Kidney capillary endothelial cell (primary cell): ENCODE measurements around the gene HNF1B.
A peak's percentile ranks its signal among the peaks of the same experiment; 100 is the strongest.
"Not testable (repeated sequence)": the region's sequence is repeated elsewhere in the genome, so short reads cannot be mapped to it uniquely, and the experiment has no call there.

Experiments
- DNase-seq: peaks from one replicate; pipeline ENCODE4 v3.0.0-alpha.2; 2018; ENCODE audit warnings: low spot score

The HNF1B gene

DNA sequence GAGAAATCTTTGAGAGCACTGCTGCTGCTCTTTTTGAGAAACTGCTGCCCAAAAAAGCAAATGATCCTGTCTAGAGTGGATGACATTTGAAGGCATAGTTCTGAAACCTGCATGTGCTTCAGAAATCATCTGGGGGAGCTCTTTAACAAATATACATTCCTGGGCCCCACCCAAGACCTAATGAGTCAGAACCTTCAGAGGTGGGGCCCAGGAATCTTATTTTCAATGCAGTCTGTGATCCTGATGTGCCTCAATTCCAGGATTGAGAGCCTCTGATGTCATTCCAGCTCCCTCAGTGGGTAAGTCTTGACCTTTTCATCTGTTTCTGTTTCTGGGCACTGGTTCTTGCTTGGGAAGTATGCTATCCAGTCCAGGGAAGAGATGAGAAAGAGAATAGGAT, 42.3 kb downstream of the HNF1B start:
- no peak for DNase-seq

DNA sequence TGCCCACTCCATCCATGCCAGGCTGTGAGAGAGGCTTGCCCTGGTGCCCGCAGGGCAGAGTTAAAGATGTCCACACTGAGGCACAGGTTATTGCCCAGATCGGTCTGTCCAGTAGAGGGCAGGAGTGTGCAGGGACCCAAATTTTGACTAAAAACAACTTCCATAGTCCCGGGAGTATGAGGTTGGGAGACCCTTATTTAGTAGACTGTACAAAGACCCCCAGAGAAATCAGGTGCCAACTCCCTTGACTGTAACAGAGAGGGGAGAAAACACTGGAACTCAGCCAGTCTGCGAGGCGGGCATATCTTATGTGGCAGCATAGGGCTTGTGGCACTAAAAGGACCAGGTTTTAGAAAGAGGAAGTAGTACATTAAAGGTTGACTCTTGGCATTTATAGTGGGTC, 43.4 kb downstream of the HNF1B start:
- peak; percentile 21 for DNase-seq

DNA sequence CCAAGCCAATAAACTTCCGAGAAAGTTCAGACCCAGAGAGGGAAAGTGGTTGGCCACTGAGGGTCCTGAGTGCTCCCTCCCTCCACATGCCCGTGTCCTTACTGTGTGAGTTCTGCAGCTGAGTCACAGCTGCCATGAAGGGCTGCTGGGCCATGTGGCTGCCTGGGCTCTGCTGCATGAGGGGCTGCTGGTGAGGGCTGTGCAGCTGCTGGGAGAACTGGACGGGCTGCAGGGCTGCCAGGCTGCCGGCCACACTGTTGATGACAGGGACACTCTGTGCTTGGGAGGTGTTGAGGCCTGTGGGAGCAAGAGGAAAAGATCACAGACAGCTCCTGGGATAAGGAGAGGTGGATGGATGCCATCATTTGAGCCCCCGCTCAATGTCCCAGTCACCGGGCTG, 44.0 kb downstream of the HNF1B start:
- no peak for DNase-seq

DNA sequence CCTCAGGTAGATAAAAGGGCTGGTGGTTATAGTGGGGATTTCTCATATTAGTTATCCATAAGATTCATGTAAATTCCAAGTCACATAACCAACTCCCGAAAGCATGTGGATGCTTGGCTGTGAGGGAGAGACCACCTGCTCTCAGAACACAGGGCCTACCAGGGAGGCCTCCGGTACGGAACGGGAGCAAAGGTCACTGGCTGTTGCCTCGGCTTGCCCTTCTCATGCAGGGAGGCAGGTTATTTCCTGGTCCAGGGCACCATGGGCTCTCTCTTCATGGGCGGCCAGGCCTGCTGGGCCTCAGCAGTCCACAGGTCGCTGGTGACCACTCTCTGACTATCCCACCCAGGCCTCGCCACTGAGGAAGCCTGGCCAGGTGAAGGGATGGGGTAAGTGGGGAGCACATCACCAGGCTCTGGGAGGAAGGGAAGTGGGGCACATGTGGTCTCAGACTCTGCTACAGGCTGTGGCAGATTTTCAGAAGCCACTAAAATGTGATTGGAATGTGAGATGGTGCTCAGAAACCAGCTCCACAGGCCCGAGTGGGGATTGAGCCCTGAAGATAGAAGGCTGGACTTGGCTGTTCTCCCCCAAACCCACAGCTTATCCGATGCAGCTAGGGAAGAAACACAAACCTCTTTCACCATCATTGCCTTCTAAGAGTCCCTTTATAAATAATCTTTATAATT, 45.4 kb downstream of the HNF1B start:
- no peak for DNase-seq

DNA sequence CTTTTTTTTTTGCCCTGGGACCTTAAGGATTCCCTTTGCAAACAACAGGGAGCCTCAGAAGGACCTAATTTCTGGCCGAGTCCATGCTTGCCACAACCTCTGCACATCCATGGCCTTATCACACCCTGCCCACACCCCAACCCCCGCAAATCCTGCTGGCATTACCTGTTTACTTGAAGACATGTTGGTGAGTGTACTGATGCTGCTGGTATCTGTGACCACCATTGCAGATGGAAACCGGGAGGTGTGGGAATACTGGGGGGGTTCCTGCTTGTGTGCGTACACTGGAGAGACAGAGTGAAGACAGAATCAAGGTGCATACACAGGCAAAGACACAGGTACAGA, 46.0 kb downstream of the HNF1B start:
- DNase-seq = no peak

DNA sequence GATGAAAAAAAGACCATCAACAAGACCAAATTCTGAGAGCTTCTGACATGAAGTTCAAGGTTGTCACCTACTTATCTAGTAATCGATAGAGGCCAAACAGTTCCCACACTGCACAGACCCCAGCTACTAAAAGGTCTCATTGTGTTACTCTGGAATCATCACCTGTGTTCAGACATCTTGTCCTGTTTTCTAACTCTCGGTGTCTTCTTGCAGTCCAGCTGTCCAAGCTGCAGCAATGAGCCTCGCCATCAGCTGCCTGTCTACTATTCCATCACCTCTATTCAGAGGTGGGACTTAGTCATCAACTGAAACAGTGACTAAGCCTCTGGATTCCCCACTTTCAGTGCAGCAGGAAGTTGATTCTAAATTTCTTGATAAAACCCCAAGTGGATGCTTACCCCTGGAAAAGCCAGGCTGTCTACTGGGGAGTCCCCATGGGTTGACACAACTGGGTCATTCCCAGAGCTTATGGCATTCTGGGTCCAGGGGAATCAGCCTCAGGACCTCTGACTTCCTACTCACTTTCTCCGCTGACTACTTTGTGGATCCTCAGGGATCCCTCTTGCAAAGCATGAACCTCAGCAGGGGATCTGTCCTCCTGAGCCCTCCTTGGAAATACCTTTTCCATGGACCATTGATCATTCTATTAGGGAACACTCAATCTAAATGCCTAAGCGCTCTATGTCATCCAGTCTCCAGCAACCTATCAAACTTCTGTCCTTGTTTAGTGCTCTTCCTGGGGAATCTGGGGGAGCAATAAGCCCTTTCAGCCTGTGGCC, 46.5 kb downstream of the HNF1B start:
- DNase-seq = no peak

DNA sequence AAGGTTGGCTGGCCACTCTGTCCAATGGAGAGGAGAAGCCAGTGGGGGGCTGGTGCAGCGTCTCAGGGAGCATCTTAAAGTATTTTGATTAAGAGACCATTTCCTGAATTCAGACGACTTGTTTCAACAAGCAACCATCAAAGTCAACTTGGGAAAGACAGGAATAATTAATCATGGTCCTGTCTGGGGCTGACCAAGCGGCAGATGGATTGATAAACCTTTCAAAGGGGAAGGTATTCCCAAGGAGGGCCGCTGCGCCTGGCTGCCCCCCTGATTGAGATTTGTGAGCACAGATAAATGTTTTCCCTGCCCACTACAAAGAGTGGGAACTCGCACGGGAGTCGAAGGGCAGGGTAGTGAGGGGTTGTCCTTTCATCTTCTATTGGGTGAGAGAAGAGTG, 47.5 kb downstream of the HNF1B start:
- DNase-seq = no peak

DNA sequence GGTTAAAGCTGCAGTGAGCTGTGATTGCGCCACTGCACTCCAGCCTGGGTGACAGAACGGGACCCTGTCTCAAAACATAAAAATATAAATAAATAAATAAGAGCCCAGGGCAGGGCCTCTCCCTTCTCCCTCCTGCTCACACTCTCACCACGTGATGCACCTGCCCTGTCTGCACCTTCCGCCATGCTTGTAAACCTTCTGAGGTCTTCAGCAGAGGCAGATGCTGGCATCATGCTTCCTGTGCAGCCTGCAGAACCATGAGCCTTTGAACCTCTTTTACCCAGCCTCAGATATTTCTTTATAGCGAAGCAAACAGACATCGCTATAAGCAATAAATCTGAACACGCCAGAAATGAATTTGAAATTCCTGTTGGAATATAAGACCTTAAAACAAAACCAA, 48.5 kb downstream of the HNF1B start:
- DNase-seq = no peak

DNA sequence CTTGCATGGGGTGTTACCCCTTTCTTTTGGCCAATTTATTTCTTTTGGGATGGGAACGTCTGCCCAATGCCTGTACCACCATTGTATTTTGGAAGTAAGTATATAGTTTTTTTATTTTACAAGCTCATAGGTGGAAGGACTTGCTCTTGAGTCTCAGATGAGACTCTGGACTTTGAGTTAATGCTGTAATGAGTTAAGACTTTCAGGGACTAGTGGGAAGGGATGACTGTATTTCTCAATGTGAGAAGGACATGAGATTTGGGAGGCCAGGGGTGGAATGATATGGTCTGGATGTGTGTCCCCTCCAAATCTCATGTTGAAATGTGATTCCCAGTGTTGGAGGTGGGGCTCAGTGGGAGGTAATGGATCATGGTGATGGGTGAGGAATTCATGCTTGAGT, 49.1 kb downstream of the HNF1B start:
- no peak for DNase-seq

DNA sequence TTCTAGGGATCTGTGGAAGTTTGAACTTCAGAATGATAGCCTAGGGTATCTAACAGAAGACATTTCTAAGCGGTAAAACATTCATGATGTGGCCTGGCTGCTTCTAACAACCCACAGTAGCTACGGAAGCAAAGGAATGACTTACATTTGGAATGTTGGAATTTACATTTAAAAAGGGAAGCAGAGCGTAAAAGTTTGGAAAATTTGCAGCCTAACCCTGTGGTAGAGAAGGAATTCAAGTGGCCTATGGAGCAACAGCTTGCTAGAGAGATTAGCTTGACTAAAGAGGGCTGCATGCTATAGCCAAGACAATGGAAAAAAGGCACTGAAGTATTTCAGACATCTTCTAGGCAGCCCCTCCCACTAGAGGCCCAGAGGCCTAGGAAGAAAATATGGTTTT, 50.1 kb downstream of the HNF1B start:
- DNase-seq = no peak

DNA sequence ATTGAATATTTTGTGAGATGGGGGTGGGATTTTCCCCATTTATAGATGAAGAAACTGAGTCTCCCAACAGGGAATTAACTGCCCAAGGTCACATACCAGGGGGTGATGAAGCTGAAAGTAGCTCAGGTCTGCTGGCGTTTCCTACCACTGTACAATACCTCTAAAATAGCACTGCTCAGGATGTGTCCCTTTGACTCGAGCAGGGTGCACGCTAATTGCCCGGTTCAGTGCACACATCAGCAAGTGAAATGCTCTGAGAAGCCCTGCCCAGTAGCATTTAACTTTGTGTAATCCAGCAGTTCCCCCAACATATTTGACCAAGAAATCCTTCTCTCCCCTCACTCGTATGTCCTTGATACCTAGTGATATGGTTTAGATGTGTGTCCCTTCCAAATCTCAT, 51.5 kb downstream of the HNF1B start:
- DNase-seq = no peak

DNA sequence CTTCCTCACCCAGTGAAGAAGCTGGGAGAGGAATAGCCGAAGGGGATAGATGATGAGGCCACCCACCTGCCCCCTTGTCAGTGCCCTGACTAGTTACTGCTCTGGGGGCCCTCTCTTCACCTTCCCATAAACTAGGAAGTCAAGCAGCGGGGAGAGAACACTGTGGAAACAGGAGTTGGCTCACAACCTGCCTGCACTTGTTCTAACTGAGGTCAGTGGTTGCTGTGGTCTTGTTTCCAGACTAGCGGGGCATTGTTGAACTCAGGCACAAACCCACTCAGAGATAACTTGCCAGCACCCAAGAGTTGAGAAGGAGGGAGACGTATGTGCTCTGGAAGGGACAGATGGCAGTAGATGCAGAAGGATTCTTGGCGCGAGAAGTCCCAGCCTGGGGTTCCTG, 53.1 kb downstream of the HNF1B start:
- no peak for DNase-seq

DNA sequence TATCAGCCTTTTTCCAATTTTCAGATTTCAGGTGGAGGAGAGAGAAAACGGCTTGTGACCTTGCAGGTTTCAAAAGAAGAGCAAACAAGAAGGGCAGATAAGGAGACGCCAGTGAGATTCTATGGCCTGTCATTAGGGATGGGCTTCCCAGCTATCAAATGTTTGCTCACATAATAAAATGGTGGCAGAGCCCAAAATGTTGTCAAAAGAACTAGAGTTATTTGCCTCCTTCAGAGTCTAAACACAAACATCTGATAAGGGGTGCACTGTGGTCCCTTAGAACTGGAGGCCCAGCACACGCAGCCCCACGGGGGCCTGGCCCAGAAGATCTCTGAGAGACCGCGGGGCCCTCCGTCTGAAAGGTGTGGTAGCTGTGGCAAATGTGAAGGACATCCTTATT, 55.5 kb downstream of the HNF1B start:
- no peak for DNase-seq

DNA sequence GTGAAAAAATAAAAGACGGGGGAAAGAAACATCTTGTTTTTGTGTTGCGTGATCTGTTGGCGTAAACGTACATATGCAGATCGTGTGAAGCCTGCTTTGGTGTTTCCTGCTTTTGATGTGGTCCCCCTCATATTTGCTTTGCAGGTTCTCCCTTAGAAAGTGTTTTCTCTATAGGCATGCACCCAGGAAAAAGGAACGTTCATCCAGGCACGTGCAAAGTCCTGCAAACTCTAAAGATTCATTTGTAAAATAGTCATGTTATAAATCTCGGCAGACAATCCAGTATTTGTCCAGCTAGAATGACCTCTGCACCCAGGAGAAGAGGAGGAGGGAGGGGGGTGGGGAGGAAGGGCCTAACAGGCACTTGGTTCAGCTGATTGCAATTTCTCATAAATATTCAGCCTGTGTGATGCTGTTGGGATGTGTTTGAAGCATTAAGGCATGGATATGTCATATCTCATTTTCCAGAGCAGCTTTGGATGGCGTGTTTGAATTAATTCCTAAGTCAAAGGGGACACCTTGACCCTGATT, 61.3 kb downstream of the HNF1B start:
- no peak for DNase-seq

DNA sequence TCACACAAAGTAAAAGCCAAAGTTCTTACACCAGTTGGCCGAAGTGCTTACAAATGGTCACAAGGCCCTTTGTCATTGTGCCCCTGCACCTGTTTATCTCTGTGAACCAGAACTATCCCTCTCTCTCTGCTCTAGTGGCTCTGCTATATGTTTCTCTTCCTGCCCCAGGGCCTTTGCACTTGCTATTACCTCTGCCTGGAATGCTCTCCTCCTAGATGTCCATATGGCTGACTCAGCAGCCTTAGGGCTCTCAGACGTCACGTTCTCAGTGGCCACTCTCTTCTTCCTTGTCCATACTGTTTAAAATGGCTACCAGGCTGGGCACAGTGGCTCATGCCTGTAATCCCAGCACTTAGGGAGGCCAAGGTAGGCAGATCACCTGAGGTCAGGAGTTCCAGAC, 62.9 kb downstream of the HNF1B start:
- no peak for DNase-seq

DNA sequence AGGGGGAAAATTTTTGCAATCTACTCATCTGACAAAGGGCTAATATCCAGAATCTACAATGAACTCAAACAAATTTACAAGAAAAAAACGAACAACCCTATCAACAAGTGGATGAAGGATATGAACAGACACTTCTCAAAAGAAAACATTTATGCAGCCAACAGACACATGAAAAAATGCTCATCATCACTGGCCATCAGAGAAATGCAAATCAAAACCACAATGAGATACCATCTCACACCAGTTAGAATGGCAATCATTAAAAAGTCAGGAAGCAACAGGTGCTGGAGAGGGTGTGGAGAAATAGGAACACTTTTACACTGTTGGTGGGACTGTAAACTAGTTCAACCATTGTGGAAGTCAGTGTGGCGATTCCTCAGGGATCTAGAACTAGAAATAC, 64.9 kb downstream of the HNF1B start:
- not testable (repeated sequence) for DNase-seq

DNA sequence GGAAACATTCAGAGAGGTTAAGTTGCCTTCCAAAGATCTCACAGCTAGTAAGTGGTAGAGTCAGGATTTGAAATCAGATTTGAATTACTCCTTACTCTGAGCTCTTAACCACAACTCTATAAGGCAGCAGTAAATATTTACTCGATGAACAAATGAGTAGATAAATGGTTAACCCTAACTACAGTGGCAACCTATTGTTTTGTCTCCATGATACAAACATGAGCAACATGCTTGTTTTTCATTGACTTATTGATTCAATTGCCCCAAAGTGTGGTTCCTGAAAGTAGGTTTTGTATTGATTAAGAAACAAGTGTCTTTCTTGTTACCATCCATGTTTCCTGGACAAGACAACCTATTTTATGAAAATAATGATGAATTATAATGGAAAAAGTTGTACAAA, 66.8 kb downstream of the HNF1B start:
- DNase-seq = no peak

DNA sequence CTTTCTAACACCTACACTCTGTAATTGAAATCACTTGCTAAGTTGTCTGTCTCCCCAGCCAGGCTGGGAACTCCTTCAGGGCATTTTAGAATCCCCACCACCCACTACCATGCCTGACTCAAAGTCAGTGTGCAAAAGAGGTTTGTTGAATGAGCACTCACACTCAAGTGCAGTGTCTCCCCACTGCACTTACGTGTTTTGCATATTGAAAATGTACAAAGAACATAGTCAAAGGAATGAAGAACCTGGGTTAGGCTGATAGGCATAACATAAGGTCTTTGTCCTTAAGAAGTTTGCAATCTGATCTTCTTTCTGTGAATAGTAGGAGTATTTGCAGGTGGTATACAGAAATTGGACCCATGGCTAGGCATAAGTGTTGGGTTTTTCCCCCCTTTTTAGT, 67.8 kb downstream of the HNF1B start:
- DNase-seq = no peak

DNA sequence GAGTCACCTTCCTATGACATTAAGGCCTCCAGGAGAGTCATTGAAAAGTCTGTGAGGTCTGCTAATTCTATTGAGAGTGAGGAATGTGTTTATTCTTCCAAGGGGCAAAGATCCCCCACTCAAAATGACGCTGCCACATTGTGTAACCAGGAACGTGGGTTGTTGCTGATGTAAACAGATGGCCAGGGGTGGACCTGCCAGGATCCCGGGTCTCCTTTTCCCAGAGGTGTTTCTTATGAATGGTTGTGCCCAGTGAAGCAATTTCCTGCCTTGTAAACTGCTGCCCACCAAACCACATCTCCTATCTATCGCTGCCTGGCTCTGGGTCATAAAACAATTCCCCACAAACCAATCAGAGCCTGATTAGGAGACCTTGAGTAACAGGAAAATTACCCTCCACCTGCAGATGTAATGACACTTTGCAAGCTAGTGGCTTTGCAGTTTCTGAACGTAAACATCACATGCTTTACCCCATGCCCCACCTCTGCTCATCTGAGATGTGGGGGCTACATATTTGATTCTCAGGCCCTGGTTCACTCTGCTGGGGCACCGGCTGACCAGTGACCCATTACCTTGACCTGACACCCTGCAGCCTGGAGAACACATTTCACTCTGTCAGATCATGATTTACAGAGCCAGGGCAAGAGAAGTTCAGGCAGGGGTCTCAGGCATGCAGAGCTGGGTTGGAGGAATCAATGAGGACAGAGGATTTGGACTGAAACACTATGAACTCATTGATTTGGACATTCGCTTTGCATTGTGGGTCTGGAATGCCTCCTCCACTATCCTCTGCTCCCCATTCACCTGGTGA, 68.5 kb downstream of the HNF1B start:
- DNase-seq = no peak

DNA sequence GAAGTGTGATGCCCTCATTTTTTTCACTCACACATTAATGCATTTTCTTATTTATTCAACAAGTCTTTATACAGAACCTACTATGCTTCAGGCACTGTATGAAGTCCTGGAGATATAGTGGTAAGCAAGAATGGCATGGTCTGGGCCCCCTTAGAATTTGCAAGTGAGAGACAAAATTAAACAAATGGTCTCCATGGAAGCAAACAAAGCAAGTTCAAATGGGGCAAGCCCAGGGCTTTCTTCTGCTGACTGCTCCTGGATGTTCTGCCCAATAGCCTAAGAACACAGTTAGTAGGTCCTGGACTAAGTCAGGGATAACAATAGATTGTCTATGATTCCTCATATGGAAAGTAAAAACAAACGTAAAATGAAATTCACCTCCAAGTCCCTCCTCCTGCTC, 70.3 kb downstream of the HNF1B start:
- DNase-seq = no peak

DNA sequence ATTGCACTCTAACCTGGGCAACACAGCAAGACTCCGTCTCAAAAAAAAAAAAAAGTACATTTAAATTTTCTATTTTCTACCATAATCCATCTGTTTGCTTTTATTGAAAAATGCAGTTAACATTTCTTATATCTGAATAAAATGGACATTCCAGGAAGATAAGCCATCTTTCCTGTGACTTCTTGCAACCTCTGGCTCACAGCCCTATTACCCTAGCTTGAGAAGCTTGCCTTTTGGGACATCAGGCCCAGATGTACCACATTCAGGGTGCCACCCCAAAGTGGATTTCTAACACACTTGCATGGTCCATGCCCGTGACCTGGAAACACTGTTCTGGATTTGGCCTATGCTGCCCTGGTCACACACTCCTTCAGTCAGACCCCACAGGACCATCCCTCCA, 71.5 kb downstream of the HNF1B start:
- DNase-seq = no peak

DNA sequence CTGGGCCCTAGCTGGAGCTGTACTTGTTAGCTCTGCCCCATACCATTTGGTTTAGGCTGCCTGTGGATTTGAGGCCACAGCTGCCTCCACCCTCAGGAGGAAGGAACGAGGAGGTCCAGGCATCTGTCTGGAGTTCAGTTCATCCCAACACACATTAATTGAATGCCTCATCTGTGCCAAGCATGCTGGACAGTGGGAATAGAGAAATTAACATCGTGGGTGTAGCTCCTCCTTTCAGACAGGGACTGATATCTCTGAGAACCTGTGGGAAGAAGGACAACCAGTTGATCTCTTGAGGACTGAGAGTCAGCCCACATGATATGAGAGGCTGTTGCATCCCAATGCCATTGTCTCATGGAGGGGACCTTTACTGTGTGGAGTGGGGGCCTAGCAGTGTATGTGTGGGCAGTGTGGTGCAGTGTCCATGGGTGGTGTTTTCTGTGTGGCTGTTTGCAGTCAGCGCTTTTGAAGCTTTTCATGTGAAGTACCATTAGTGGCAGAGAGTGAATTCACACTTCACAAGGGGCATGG, 72.2 kb downstream of the HNF1B start:
- DNase-seq = no peak
